A673 (cell line): ENCODE data around the gene ANKRD11.

Experiments used
- EZH2 ChIP-seq: fragments of 200-600 bp; sonication (generic); IDR thresholded peaks from 2 replicates; pipeline ENCODE4 v1.6.1; 2017; ENCODE audit warnings: borderline replicate concordance, low read depth, mild to moderate bottlenecking, mixed read lengths, antibody characterized with exemption, low read length; ENCODE audit not compliant: poor library complexity, severe bottlenecking
- TF ChIP-seq, protein P1 (sequence below): fragments of 300-800, 200-600 bp; sonication (generic); conservative IDR thresholded peaks from 2 replicates; pipeline ENCODE4 v1.5.1; 2017; ENCODE audit warnings: low read depth, mild to moderate bottlenecking, antibody characterized with exemption, low read length, moderate library complexity, mixed read lengths

DNA sequence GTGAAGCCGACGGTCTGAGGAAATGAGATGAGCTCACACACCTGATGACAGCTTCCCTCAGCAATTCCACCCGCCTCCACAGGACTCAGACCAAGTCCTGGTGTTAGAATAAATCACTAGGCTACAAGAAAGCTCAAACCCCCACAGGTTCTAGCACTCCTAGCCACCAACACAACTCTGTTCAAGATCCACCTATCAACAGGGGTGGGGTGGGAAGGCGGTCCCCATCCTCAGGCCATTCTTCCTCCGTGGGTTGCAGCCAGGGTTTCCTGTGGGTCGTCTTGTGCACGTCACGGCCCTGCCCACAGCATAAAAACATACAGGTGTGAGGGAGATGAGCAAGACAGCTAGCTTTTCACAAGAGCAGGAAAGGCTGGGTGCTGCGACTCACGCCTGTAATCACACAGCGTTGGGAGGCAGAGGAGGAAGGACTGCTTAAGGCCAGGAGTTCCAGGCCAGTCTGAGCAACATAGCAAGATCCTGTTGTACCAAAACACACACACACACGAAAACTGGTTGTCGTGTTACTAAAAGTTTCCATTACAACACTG lies 81.1 kb downstream of the ANKRD11 start:
- no peak for TF ChIP-seq EZH2
- TF ChIP-seq, protein P1, sequence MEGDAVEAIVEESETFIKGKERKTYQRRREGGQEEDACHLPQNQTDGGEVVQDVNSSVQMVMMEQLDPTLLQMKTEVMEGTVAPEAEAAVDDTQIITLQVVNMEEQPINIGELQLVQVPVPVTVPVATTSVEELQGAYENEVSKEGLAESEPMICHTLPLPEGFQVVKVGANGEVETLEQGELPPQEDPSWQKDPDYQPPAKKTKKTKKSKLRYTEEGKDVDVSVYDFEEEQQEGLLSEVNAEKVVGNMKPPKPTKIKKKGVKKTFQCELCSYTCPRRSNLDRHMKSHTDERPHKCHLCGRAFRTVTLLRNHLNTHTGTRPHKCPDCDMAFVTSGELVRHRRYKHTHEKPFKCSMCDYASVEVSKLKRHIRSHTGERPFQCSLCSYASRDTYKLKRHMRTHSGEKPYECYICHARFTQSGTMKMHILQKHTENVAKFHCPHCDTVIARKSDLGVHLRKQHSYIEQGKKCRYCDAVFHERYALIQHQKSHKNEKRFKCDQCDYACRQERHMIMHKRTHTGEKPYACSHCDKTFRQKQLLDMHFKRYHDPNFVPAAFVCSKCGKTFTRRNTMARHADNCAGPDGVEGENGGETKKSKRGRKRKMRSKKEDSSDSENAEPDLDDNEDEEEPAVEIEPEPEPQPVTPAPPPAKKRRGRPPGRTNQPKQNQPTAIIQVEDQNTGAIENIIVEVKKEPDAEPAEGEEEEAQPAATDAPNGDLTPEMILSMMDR, result no peak
